ENCODE measurements around the gene MIDN.
A peak's percentile ranks its signal among the peaks of the same experiment; 100 is the strongest.
"Not testable (repeated sequence)": the region's sequence is repeated elsewhere in the genome, so short reads cannot be mapped to it uniquely, and the experiment has no call there.

Gene MIDN

DNA sequence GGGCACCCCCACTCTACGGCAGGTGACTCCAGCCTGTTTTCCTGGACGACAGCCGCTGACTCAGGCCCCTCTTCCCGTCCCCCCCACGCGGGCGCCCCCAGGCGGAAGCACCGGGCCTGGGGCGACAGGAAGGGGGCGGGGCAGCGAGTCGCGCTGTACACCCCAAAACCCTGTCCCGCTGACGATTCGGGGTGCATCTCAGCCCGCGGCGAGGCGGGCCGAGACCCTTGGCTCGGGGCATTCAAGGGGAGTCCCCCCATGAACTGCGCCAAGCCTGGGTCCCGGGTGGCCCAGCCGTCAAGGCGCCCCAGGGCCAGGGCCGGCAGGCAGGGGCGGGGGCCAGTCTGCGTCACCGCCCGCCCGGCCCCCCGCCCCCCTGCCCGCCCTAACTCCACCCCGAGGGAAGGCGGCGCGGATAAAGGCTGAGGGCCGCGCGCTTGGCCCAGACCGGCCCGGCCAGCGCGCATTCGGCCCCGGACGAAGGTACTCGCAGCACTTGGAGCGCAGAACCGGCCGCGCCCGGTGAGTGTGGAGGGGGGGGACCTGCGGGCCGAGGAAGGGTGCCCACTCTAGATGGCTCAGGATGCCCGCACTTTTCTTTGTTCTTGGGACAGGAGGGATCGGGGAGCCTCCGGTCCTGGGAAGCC lies at the start of gene MIDN:
MIDN (plus strand) TSS at position 445 of the 647 bp plus-strand sequence. CDS start 1,714 bp downstream, outside the sequence.
- peak; percentile 69 to 78 for DNase-seq

DNA sequence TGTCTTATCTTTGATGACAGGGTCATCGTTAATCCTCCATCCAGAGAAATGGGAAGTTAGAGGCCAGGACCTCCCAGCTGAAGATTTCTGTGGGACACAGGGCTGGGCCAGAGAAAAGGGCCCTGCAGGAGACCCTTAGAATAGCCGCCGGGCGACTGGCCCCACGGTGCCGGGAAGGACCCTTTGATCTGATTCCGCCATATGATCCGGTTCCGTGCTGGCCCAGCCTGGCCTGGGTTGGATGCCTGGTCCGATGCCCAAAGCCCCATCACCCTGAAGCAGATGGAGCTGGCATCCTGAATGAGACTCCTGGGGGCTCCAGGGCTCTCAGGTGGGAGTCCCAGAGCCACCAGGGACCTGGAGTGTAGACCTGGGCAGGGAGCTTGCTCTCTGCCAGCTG lies 48.9 kb upstream of the MIDN start:
- no peak for DNase-seq

DNA sequence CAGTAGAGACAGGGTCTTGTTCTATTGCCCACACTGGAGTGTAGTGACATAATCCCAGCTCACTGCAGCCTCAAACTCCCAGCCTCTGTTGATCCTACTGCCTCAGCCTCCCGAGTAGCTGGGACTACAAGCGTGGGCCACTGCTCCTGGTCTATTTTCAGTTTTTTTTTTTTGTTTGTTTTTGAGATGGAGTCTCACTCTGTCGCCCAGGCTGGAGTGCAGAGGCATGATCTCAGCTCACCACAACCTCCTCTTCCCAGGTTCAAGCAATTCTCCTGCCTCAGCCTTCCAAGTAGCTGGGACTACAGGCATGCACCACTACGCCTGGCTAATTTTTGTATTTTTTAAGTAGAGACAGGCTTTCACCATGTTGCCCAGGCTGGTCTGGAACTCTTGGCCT lies 47.8 kb upstream of the MIDN start:
- not testable (repeated sequence) for DNase-seq

DNA sequence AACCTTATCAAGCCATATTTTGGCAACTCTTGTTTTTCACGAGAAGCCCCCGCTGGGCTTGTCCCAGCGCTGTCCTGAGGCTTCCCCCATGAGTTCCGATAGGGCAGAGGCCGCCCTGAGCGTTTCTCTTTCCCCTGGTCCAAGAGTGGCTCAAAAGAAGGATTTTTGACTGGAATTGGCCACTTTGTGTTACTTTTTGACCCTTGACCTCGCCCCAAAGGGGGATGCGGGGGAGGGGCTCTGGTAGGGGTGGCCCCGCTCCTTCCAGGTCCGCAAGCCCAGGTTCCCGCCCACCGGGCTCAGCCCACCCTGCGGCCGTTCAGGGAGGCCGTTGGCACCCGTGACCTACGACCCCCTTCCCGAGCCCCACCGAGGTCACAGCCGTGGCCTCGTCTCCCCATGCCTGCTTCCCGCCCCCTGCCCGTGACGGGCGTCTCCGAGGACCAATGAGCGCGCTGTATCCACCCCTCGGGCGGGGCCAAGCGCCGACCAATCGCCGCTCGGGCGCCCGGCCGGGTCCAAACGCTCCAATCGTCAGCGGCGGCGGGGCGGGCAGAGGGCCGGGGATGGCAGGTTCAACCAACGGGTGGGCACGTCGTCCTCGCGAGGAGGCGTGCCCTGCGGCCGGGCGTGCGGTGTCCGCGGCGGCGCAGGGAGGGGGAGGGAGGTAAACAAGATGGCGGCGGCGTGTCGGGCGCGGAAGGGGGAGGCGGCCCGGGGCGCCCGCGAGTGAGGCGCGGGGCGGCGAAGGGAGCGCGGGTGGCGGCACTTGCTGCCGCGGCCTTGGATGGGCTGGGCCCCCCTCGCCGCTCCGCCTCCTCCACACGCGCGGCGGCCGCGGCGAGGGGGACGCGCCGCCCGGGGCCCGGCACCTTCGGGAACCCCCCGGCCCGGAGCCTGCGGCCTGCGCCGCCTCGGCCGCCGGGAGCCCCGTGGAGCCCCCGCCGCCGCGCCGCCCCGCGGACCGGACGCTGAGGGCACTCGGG lies 43.0 kb upstream of the MIDN start, which contains the start of gene STK11:
STK11 (plus strand) TSS at position 665 of the 986 bp plus-strand sequence. CDS start 1,136 bp downstream, outside the sequence.
- peak; percentile 99 to 100 for DNase-seq

DNA sequence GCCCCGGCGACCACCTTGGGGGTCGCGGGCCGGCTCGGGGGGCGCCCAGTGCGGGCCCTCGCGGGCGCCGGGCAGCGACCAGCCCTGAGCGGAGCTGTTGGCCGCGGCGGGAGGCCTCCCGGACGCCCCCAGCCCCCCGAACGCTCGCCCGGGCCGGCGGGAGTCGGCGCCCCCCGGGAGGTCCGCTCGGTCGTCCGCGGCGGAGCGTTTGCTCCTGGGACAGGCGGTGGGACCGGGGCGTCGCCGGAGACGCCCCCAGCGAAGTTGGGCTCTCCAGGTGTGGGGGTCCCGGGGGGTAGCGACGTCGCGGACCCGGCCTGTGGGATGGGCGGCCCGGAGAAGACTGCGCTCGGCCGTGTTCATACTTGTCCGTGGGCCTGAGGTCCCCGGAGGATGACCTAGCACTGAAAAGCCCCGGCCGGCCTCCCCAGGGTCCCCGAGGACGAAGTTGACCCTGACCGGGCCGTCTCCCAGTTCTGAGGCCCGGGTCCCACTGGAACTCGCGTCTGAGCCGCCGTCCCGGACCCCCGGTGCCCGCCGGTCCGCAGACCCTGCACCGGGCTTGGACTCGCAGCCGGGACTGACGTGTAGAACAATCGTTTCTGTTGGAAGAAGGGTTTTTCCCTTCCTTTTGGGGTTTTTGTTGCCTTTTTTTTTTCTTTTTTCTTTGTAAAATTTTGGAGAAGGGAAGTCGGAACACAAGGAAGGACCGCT lies 42.1 kb upstream of the MIDN start:
- DNase-seq, result peak in 1 of 2 experiments; percentile 23

DNA sequence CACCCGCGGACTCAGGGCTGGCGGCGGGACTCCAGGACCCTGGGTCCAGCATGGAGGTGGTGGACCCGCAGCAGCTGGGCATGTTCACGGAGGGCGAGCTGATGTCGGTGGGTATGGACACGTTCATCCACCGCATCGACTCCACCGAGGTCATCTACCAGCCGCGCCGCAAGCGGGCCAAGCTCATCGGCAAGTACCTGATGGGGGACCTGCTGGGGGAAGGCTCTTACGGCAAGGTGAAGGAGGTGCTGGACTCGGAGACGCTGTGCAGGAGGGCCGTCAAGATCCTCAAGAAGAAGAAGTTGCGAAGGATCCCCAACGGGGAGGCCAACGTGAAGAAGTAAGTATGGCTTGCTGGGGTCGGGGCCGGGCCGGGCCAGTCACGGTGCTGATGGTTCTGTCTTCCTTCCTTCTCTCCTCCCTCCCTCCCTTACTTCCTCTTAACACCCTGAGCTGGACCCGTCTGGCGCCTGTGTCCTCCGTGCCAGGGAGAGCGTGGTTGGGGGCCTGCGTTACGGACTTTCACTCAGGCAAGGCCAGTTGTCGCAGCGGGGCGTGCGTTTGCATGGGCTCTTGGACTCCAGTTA lies 41.4 kb upstream of the MIDN start:
- DNase-seq, result peak; percentile 33 to 54

DNA sequence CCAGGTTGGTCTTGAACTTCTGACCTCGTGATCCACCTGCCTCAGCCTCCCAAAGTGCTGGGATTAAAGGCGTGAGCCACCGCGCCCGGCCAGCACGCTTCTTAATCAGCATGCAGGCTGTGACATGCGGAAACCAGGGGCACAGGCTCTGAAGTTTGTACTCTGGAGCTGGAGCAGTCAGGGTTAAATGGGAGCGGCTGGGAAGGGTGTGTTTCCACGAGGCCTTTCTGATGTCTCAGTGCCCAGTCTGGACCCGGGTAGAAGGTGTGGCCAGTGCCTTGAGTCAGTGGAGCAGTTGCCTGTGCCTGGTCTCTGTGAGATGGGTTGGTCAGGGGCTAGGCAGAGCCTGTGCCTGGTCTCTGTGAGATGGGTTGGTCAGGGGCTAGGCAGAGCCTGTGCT lies 39.6 kb upstream of the MIDN start:
- not testable (repeated sequence) for DNase-seq

DNA sequence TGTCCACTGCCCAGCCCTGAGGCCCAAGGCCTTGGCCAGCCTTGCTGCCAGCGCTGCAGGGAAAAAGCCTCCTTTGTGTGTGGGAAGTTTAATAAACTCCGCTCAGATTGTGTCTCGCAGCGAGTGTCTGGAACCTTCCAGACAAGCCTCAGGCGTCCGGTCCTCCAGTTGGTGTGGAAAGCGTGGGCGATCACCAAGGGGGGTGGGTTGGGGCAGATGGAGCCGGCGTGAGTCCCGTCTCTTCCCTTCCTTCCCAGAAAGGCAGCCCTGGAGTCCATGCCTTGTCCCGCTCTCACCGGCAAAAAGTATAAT lies 38.2 kb upstream of the MIDN start:
- no peak for DNase-seq

DNA sequence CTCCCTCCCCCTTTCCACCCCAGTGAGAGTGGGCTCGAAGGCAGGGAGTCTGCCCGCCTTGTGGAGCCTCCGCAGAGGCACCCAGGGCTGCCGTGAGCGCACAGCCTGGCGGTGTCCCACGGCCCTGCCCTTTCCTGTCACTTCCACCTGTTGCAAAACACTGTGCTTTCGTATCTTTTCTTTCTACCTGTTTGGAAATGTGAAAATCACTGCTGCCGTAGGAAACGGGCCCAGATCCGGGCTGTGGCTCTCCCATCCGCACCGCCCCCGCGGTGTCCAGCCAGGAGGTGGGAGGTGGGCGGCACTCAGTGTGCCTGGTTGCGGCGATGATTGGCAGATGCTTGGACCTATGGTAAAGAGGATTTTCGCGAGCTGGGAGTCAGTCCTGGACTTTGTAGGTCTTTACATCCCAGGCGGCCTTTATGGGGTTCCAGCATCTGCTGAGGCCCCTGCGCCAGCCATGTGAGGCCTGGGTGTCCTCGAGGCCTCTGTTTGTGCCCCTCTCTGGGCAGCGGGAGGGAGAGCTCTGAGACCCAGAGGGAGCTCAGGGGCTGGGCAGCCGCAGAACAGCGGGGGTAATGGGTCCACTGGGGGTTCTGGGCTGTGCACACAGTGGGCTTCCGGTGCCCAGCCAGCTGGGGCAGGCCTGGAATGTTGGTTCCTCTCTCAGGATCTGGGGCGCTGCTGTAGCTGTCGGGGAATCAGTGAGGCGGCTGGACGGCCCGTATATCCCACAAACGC lies 36.7 kb upstream of the MIDN start:
- DNase-seq, result no peak

DNA sequence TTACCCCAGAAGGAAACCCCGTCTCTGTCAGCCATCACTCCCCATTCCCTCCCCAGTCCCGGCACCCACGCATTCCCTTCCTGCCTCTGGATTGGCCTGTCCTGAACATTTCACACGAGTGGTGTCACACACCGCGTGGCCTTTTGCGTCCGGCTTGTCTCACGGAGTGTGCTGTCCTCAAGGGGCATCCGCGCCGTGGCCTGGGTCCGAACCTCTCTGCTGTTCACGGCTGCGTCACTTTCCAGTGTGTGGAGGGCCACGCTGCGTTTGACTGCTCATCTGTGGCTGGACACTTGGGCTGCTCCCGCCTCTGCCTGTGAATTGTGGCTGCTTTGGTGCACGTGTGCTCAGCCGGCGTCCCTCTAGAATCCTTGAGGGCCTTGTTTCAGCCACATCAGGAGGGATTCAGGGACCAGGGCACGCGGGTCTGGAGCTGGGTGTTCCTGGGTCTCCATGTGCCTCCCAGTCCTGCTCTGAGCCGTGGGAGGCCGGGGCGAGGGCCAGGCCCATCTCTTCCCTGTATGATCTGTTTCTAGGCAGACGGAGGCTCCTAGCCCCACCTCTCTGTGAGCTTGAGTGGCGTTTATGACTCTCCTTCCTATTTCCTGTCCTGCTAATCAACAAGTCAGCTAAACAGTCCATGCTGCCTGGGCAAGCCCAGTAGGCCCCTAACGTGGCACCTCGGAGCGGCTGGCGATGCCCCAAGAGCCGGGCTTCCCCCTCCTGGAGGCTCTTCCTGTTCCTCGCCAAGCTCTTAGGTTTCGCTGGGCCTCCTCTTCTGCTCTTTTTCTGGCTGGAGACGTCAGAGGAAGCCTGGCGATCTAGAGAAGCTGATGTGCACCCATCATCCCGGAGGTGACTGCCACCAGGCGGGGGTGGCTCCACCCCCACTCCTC lies 34.7 kb upstream of the MIDN start:
- DNase-seq, result peak; percentile 57 to 73

DNA sequence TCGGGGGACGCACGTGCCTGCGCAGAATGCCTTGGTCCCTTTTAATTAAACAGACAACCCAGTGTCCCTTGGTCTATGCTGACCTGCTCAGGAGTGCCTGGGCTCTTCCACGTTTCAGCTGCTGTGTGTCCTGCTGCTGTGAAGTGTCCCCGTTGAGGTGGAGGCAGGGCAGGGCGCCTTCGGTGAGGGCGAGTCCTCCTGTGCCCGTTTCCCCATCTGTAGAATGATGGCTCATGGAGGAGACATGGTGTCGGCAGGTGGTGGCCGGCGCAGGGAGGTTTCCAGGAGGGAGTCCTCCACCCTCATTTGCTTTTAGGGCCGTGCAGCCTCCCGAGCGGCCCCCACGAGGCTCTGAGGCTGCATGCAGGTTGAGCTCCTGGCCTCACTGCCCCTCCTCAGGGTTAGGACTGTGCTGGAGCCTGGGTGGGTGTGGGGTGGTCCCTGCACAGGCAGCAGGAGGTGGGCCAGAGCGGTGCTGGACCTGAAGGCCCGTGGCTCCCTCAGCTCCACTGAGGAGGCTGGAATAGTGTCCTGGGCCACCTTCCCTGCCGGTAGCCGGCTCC lies 34.0 kb upstream of the MIDN start:
- DNase-seq, result no peak

DNA sequence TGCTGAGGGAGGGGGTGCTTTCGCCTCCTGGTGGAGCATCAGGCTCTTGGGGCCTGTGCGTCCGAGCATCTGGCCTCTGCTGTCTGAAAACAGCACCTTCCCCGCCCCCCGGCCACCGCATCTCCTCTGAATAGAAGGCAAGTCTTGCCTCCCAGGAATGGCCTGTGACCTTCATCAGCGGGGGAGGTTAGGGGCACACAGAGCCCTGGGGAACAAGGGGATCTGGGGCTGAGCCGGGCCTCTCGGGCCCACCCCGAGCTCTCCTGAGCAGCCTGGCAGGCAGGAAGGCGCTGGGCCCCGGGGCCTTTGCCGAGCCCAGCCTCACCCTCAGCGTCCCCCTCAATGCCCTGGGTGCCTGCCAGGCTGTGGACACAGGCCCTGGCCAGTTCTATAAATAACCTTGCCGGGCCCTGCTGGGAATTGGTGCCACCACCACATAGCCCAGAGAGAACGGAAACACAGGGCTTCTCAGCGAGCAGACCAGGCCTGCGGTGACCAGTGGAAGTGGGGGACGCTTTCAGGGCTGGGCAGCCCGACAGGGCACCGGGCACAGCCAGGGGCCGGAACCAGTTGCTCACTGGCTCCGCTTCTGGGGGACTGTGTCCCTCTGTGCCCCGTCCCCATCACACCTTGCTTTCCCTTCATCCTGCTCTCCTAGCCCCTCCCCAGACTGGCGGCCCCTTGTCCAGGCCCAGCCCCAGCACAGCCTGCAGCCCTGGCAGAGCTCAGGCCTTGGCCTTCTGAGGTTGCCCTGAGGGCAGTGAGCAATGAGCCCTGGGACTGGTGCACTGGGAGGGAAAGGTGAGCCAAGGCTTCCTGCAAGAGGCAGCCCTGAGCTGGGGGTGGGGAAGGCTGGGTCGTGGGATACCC lies 33.3 kb upstream of the MIDN start:
- DNase-seq, result no peak

DNA sequence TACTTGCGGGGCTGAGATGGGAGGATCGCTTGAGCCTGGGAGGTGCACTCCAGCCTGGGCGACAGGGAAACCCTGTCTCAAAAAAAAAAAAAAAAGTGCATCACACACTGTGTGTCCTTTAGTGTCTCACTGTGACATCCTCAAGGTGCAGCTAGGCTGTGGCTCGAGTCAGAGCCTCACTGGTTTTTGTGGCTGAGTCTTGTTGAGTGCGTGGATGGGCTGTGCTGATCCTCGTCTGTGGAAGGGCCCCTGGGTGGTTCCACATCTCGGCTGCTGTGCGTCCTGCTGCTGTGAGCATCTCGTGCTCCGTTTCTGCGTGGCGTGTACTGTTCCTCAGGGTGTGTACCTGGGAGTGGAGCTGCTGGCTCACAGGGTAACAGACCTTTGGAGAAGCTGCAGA lies 31.6 kb upstream of the MIDN start:
- no peak for DNase-seq

DNA sequence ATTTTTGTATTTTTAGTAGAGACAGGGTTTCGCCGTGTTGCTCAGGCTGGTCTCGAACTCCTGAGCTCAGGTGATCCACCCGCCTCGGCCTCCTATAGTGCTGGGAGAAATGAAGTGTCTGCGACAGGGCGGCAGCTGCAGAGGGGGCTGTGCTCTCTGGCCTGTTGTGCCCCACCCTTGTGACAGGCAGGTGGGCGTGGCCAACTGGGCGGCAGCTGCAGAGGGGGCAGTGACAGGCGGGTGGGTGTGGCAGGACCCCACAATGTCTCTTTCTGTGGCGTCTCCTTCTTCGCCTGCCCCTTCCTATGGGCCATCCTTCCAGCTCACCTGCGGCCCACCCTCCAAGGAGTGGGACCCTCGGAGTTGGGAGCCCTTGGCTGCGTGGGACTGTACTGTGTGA lies 31.0 kb upstream of the MIDN start:
- DNase-seq, result no peak

DNA sequence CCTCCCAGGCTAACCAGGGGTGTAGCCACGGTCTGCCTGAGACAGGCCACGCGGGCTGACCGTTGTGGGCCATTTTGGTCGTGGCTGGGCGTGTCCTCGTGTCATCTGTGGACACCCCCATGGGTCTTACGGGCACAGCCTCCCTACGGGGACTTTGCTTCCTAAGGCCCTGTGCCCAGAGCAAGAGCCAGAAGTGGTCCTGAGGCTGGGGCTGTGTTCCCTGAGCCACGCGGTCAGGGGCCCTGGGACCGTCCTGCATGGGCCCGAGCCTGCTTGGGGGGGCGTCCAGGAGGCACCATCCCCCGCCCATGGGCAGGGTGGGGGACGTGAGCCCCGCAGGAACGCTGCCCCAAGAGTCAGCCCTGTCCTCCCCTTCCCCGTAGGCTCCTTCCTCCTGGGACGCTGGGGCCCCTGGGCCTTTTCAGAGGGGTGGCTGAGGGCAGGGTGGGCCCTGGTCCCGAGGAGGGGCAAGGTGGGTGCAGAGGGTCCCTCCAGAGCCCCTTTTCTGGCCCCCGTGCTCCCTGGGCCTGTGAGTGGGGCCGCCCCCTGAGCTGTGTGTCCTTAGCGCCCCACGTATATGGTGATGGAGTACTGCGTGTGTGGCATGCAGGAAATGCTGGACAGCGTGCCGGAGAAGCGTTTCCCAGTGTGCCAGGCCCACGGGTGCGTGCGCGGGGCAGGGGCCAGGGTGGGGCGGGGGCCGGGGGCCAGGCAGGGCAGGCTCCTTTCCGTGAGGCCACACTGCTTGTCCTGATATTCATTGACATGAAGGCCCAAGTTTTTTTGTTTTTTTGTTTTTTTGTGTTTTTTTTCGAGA lies 29.4 kb upstream of the MIDN start:
- DNase-seq, result no peak

DNA sequence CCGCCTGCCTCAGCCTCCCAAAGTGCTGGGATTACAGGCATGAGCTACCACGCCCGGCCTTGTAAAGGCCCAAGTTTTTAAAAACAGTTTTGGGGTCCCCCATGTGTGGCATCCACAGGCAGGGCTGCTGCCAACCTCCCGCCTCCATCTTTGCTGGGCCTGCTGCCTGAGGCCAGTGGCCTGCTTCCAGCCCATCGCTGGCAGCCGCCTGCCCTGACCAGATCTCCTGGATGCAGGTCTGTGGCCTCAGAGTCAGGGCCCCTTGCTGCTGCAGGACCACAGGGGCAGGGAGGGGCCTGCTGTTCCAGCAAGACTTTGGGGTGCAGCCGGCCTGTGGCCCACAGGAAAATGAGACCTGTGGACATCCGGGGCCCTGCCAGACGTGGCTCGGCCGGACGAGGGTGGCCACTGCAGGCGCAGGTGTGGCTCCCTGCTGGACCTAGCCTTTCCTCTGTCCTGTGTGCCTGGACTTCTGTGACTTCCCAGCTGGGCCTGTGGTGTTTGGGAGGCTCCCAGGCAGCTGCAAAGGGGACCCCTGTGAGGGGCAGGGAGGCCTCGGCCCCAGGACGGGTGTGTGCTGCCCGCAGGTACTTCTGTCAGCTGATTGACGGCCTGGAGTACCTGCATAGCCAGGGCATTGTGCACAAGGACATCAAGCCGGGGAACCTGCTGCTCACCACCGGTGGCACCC lies 28.5 kb upstream of the MIDN start:
- no peak for DNase-seq

DNA sequence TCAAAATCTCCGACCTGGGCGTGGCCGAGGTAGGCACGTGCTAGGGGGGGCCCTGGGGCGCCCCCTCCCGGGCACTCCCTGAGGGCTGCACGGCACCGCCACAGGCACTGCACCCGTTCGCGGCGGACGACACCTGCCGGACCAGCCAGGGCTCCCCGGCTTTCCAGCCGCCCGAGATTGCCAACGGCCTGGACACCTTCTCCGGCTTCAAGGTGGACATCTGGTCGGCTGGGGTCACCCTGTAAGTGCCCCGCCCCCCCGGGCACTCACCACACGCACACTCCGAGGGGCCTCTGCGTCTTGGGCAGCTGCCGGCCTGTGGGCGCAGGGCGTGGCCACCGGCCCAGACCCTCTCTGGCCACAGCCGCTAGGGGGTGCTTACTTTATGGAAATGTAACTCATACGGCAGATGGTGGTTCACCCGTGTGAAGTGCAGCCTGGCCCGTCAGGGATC lies 27.9 kb upstream of the MIDN start:
- no peak for DNase-seq

All from activated CD4-positive, alpha-beta T cell treated with anti-CD3 and anti-CD28 coated beads, Interleukin-2, amount 50 U/mL, for 48 hours (primary cell).